Fibroblast of the aortic adventitia (primary cell): ENCODE measurements around the gene ZSCAN22. TPM values are rescaled to one million over a fixed set of nuclear protein-coding genes. Genes with fewer than 3 reads are reported as not detected.
A peak's percentile ranks its signal among the peaks of the same experiment; 100 is the strongest.

Source experiments
- DNase-seq: peaks from one replicate; pipeline ENCODE4 v3.0.0-alpha.2; 2010; ENCODE audit warnings: low read depth
- H3K4me3 ChIP-seq: 2 replicates; pipeline ENCODE4 v1.5.1; 2011; ENCODE audit warnings: low read depth, mild to moderate bottlenecking, control low read depth, low read length, moderate library complexity
- total RNA-seq: library from RNA; depleted of rRNA; stranded (reverse); fragments of >200 nt; gene quantifications from 2 replicates; pipeline ENCODE4 v1.2.3, GENCODE V29; 2012; ENCODE audit warnings: low replicate concordance
- TF ChIP-seq, protein P1 (sequence below): IDR thresholded peaks from 2 replicates; pipeline ENCODE4 v1.5.1; 2011; ENCODE audit warnings: mild to moderate bottlenecking, low read length, control low read depth, inconsistent platforms; ENCODE audit not compliant: insufficient read depth

ZSCAN22 gene
- total RNA-seq, 1 donor, result 4.1 TPM

DNA sequence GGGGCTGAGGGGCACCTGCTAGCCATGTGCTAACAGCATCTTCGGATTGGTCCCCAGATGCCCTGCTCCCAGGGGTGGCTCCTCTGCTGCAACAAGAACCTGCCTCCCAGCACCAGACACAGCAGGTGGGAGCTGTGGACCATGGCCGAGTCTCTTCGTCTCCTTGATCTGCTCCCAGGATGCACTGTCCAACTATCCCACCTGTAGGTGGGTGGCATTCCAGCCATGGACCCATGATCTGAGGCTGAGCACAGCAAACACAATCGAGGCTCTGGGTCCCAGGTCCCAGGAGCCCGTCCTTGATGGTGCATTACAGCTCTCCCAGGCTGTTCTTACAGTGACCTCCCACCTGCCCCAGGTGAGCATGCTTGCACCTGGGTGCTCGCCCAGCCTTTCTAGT is 52.5 kb downstream of the ZSCAN22 start:
- H3K4me3 ChIP-seq, result no peak overlapping the region
- DNase-seq, result no peak
- TF ChIP-seq, protein P1, sequence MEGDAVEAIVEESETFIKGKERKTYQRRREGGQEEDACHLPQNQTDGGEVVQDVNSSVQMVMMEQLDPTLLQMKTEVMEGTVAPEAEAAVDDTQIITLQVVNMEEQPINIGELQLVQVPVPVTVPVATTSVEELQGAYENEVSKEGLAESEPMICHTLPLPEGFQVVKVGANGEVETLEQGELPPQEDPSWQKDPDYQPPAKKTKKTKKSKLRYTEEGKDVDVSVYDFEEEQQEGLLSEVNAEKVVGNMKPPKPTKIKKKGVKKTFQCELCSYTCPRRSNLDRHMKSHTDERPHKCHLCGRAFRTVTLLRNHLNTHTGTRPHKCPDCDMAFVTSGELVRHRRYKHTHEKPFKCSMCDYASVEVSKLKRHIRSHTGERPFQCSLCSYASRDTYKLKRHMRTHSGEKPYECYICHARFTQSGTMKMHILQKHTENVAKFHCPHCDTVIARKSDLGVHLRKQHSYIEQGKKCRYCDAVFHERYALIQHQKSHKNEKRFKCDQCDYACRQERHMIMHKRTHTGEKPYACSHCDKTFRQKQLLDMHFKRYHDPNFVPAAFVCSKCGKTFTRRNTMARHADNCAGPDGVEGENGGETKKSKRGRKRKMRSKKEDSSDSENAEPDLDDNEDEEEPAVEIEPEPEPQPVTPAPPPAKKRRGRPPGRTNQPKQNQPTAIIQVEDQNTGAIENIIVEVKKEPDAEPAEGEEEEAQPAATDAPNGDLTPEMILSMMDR, result no peak

DNA sequence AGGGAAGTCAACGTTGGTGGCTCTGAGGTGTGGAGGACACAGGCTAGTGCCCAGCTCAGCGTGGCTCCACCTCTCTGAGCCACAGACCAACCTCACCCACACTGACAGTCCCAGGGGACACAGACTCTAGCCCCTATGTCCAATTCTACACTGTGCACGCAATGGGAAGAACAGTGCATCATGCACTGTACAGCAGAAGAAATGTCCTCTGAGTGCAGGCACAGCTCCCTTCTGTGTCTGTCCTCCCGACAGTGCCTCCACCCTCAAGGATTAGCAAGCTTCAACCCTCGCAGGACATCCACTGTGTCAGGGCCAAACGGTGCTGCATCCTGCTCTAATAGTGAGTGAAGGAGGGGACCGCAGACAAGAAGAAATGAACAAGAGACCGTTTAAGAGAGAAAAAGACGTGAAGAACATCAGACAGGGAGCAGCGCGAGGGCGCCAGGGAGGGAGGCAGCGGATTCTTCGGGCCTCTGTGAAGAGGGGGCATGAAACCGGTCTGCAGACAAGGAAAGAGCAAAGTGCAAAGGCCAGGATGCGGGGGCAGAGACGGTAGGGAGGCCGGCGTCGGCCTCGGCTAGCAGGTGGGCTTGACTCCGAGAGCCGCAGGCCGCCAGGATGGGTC is 53.4 kb downstream of the ZSCAN22 start:
- TF ChIP-seq, protein P1, result no peak
- no peak for DNase-seq
- peak overlapping the region; percentile 85 for H3K4me3 ChIP-seq

- DNase-seq, result peak; percentile 100
- peak within 1 kb of the TSS; percentile 85 for H3K4me3 ChIP-seq
- TF ChIP-seq, protein P1, result no peak
Measured at GRCh38 chr19:58380662-58381459, 54.1 kb downstream of the ZSCAN22 start, which contains the start of gene ZNF837. Gene ZNF837, minus strand, starts transcription at chr19:58381030. Its CDS starts 11,698 bp downstream, at chr19:58369332.

- TF ChIP-seq, protein P1, result no peak
- peak overlapping the region; percentile 85 for H3K4me3 ChIP-seq
Measured at GRCh38 chr19:58381460-58382212, 54.8 kb downstream of the ZSCAN22 start.

GRCh38 chr19:58382997-58383603 is 56.3 kb downstream of the ZSCAN22 start:
- no peak overlapping the region for H3K4me3 ChIP-seq
- TF ChIP-seq, protein P1, result no peak
- DNase-seq, result no peak

More at GRCh38 chr19:58381460-58382212, 54.8 kb downstream of the ZSCAN22 start:
- DNase-seq, result no peak

DNA sequence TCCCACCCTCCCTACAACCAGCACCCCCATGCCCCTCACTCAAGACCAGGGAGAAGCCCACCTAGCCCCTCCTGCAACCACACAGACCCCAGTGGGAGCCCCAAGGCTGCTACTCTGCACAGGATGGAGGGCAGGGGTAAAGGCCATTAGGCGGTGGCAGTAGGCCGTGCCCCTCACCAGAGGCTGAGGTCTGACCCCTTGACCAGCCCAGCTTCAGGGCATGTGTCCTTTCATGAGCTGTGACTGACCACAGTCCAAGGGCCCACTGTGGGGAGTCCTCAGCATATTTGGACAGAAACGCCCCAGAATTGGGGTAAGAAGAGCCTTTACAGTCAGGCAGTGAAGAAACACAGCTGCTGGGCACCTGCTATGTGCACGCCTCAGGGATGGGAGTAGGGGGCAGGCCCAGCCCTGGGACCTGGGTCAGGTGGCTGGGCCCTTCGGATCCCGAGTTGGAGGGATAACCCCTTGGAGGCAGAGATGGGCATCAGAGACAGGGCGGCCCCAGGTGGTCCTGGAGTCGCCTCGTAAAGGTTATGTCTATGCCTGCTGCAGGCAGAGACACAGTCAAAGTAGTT is 58.6 kb downstream of the ZSCAN22 start:
- DNase-seq, result no peak
- H3K4me3 ChIP-seq, result peak overlapping the region; percentile 96
- TF ChIP-seq, protein P1, result no peak
